Nephron (organoid): ENCODE results near the gene PLEKHH1.

Experiments
- H3K27ac Mint-ChIP-seq, 3 experiments: 2 replicates each; pipeline ENCODE4 v1.8.0; 2020; ENCODE audit warnings: mixed read lengths in 3 of 3, mild to moderate bottlenecking in 2 of 3, moderate library complexity in 1 of 3
- H3K27me3 Mint-ChIP-seq: 2 replicates; pipeline ENCODE4 v1.8.0; 2021; ENCODE audit warnings: low read depth, mild to moderate bottlenecking, moderate library complexity, mixed read lengths
- H3K36me3 Mint-ChIP-seq: 2 replicates; pipeline ENCODE4 v1.8.0; 2020; ENCODE audit warnings: low read depth, mixed read lengths
- H3K4me1 Mint-ChIP-seq: 2 replicates; pipeline ENCODE4 v1.8.0; 2020; ENCODE audit warnings: mixed read lengths
- H3K4me3 Mint-ChIP-seq, 3 experiments: 2 replicates each; pipeline ENCODE4 v1.8.0; 2020; ENCODE audit warnings: mild to moderate bottlenecking in 3 of 3, mixed read lengths in 3 of 3, moderate library complexity in 2 of 3
- H3K9me3 Mint-ChIP-seq: 2 replicates; pipeline ENCODE4 v1.8.0; 2020; ENCODE audit warnings: mixed read lengths
- CTCF ChIP-seq, 3 experiments: fragments of 200-600 bp; sonication (generic); IDR thresholded peaks; one replicate each; pipeline ENCODE4 v1.5.0; 2021; ENCODE audit warnings: antibody characterized with exemption in 3 of 3; ENCODE audit not compliant: unreplicated experiment in 3 of 3

Gene PLEKHH1

GRCh38 chr14:67562025-67562775 is 29.1 kb downstream of the PLEKHH1 start:
- Mint-ChIP-seq H3K4me1 (peaks cover 9% of the 10 kb centered on the region), H3K4me3 (no peak overlapping the region), H3K9me3 (no peaks in the 10 kb centered on the region), H3K27ac (no peak overlapping the region), H3K36me3 (peaks cover 16% of the 10 kb centered on the region), H3K27me3 (no peaks in the 10 kb centered on the region)
- no peak for TF ChIP-seq CTCF (IDR thresholded peaks at IDR 0.05; ENCODE audit: unreplicated experiment in 3 of 3)

DNA sequence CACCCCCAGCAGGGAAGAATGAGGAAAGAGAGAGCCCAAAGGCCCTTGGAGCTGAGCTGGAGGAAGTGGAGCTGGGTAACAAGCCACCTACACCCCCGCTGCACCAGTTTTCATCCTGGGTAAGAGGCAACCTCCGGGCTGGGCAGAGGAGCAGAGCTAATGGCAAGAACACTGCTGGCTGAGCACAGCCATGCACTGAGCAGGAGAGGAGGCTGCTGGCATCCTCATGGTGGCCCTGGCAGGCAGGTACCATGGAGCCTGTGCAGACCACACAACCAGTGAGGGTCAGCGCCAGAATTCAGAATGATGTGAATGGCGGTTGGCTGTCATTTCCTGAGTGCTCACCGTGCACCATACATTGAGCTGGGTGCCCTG is 29.7 kb downstream of the PLEKHH1 start:
- Mint-ChIP-seq H3K36me3 (peaks cover 21% of the 10 kb centered on the region), H3K4me1 (peaks cover 14% of the 10 kb centered on the region), H3K4me3 (no peak overlapping the region), H3K27me3 (no peaks in the 10 kb centered on the region), H3K27ac (no peak overlapping the region), H3K9me3 (no peaks in the 10 kb centered on the region)
- TF ChIP-seq CTCF (IDR thresholded peaks at IDR 0.05; ENCODE audit: unreplicated experiment in 3 of 3) = no peak

GRCh38 chr14:67564236-67564635 is 31.1 kb downstream of the PLEKHH1 start:
- H3K9me3 Mint-ChIP-seq = no peaks in the 10 kb centered on the region
- H3K4me3 Mint-ChIP-seq = no peak overlapping the region
- H3K27ac Mint-ChIP-seq = no peak overlapping the region
- H3K27me3 Mint-ChIP-seq = no peaks in the 10 kb centered on the region
- H3K36me3 Mint-ChIP-seq = peaks cover 17% of the 10 kb centered on the region
- no peak for TF ChIP-seq CTCF (IDR thresholded peaks at IDR 0.05; ENCODE audit: unreplicated experiment in 3 of 3)
- peaks cover 14% of the 10 kb centered on the region for H3K4me1 Mint-ChIP-seq

- Mint-ChIP-seq H3K36me3 (peaks cover 11% of the 10 kb centered on the region), H3K27ac (peak overlapping the region in 1 of 3 experiments; percentile 82), H3K9me3 (no peaks in the 10 kb centered on the region), H3K4me3 (no peak overlapping the region), H3K27me3 (no peaks in the 10 kb centered on the region), H3K4me1 (peaks cover 14% of the 10 kb centered on the region)
- TF ChIP-seq CTCF (IDR thresholded peaks at IDR 0.05; ENCODE audit: unreplicated experiment in 3 of 3) = no peak
These were observed 33.8 kb downstream of the PLEKHH1 start for GRCh38 chr14:67566908-67567307.

DNA sequence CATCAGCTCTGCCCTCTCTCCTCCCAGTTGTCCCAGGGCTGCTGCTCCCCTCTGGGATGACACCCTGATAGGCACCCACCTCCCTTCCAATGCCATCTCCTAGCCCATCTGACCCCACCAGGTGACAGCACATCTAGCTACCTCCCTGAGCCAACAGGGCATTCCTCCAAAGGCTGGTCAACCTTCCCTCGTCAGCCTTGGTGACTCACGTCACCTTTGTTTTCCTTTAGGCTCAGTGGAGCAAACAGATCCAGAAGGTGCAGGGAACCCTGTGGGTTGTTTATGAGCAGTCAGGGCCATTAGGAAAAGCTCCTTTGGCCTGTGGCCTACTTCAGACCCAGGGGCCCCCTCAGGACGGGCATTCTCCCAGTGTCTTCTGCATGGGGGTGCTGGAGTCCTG is 34.6 kb downstream of the PLEKHH1 start:
- Mint-ChIP-seq H3K4me3 (no peak overlapping the region), H3K27me3 (no peaks in the 10 kb centered on the region), H3K36me3 (peaks cover 11% of the 10 kb centered on the region), H3K4me1 (peaks cover 14% of the 10 kb centered on the region), H3K9me3 (no peaks in the 10 kb centered on the region), H3K27ac (peak overlapping the region in 2 of 3 experiments; percentile 47 to 82)
- TF ChIP-seq CTCF (IDR thresholded peaks at IDR 0.05; ENCODE audit: unreplicated experiment in 3 of 3) = no peak

DNA sequence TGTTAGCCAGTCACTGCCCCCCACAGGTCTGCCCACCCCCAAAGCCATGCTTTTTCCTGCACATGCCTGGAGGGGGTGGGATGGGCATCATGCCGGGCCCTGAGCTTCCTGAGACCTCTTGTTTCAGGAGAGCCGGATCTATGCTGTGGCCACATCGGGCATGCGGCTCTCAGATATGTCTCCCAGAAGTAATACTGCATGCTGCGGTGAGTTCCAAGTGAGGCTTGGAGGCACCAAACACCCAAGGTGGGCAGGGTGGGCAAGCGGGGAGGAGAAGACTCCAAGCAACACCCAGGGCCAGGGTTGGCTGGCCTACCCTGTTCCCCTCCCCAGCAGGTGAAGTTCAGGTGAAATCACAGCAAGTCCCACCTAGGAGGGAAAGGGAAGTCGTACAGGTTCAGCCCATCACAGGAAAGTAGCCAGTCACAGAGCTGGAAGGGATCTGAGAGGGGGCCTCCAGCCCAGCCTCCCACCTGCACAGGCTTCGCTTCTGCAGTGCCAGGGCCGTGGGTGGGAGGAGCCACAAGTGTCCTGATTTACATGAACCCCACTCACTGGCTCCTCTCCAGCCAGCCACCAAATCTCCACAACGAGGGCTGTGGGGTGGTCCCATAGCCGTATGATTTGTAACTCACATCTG is 36.0 kb downstream of the PLEKHH1 start:
- Mint-ChIP-seq H3K9me3 (no peaks in the 10 kb centered on the region), H3K4me1 (peaks cover 14% of the 10 kb centered on the region), H3K27ac (no peak overlapping the region), H3K27me3 (no peaks in the 10 kb centered on the region), H3K36me3 (peaks cover 10% of the 10 kb centered on the region), H3K4me3 (no peak overlapping the region)
- TF ChIP-seq CTCF (IDR thresholded peaks at IDR 0.05; ENCODE audit: unreplicated experiment in 3 of 3) = no peak
